HL-60 (cell line): ENCODE data around the gene MBTD1.

Experiments
- SPI1 ChIP-seq: IDR thresholded peaks from 2 replicates; pipeline ENCODE4 v1.6.1; 2012; ENCODE audit warnings: low read depth, mild to moderate bottlenecking, borderline replicate concordance
- TF ChIP-seq, protein P1 (sequence below): IDR thresholded peaks from one replicate; pipeline ENCODE4 v1.5.1; 2011; ENCODE audit warnings: low read length, control low read depth, inconsistent platforms; ENCODE audit not compliant: insufficient read depth

DNA sequence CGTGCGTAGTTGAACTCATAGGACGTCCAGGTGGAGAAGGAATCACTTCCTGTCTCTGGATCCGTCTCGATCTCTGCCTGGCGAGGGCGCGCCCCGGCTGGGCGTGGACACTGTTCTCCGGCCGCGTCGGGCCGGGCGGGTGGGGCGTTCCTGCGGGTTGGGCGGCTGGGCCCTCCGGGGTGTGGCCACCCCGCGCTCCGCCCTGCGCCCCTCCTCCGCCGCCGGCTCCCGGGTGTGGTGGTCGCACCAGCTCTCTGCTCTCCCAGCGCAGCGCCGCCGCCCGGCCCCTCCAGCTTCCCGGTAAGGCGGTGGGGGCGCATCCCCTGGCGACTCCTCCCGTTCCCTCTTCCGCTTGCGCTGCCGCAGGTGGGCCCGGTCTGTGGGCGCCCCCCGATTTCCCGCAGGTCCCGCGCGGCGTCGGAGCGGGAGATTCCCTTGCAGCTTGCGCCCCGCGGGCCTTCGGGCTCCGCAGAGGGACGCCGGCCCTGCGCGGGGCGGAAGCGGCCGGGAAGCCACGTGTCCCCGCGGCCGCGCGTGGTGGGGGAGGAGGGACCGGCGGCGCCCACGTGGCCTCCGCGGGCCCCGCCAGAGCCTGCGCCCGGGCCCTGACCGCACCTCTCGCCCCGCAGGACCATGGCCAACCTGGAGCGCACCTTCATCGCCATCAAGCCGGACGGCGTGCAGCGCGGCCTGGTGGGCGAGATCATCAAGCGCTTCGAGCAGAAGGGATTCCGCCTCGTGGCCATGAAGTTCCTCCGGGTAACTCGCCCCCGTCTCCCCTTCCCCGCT lies 93.5 kb downstream of the MBTD1 start, which contains the start of gene NME2:
- TF ChIP-seq, protein P1, sequence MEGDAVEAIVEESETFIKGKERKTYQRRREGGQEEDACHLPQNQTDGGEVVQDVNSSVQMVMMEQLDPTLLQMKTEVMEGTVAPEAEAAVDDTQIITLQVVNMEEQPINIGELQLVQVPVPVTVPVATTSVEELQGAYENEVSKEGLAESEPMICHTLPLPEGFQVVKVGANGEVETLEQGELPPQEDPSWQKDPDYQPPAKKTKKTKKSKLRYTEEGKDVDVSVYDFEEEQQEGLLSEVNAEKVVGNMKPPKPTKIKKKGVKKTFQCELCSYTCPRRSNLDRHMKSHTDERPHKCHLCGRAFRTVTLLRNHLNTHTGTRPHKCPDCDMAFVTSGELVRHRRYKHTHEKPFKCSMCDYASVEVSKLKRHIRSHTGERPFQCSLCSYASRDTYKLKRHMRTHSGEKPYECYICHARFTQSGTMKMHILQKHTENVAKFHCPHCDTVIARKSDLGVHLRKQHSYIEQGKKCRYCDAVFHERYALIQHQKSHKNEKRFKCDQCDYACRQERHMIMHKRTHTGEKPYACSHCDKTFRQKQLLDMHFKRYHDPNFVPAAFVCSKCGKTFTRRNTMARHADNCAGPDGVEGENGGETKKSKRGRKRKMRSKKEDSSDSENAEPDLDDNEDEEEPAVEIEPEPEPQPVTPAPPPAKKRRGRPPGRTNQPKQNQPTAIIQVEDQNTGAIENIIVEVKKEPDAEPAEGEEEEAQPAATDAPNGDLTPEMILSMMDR: no peak
- TF ChIP-seq SPI1: no peak
